Heart left ventricle (tissue), 13 donors: ENCODE data around the gene PLCB1.

ENCODE experiments used
- POLR2A ChIP-seq, 2 donors: fragments of 450-650 bp; IDR thresholded peaks; one replicate each; pipeline ENCODE4 v1.6.1; 2017; ENCODE audit warnings: antibody characterized with exemption in 2 of 2, mild to moderate bottlenecking in 2 of 2, moderate library complexity in 2 of 2
- TF ChIP-seq, protein P1 (sequence below), 12 donors: fragments of 200-600 bp; sonication (generic) in 4 of 12; IDR thresholded peaks; one replicate each; pipeline versions ENCODE4 v1.5.0 to v1.8.0; 2018 to 2022; ENCODE audit warnings: antibody characterized with exemption in 12 of 12, mild to moderate bottlenecking in 5 of 12
- donor health status: ischemic (EF 13 %, LVEDD 7.1; RV severe dilation, severe dysfunction).
- donor health status: DM: no; HTN: yes; CAD: no.
- donor health status: DM: no; HTN: no; CAD: no.
- donor health status: ischemic (EF 25% LVEDD 6.9; RV normal size, moderate dysfunction).
- donor health status: ischemic (EF 25% LVEDD 5.7; RV mildly dilated, moderate dysfunction).
- donor health status: ischemic (EF 35%, LVEDD 5.7; RV mildly dilated, moderate dysfunction).
- donor health status: nonischemic (EF 11% LVEDD 7.7; RV severe dilation, severe dysfunction).
- donor health status: DM: yes; HTN: yes; CAD: no.
- donor health status: PGD.
- donor health status: ischemic (EF 29% LVEDD 5.4; RV normal size, mild dysfunction).
- donor health status: nonischemic (EF 23%, LVEDD 6.1; RV moderate dilation, normal function).

DNA sequence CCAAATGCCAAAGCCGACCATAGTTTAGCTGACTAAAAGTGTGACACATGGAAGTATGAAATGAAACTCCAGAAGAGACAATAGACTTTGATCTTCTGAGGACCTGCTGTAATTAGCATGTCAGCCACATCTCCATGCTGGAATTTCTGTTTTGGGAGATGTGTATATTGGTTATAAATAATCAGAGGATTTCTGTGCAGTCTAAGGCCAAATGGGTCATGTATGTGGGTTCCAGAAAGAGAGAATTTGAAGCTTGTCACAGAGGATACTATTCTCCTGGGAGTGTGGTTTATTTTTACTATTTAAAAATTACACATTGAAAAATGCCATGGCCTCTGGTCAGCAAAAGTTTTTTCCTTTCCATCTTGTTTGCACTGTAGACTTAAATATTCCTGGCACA, 531.4 kb downstream of the PLCB1 start:
- TF ChIP-seq, protein P1, sequence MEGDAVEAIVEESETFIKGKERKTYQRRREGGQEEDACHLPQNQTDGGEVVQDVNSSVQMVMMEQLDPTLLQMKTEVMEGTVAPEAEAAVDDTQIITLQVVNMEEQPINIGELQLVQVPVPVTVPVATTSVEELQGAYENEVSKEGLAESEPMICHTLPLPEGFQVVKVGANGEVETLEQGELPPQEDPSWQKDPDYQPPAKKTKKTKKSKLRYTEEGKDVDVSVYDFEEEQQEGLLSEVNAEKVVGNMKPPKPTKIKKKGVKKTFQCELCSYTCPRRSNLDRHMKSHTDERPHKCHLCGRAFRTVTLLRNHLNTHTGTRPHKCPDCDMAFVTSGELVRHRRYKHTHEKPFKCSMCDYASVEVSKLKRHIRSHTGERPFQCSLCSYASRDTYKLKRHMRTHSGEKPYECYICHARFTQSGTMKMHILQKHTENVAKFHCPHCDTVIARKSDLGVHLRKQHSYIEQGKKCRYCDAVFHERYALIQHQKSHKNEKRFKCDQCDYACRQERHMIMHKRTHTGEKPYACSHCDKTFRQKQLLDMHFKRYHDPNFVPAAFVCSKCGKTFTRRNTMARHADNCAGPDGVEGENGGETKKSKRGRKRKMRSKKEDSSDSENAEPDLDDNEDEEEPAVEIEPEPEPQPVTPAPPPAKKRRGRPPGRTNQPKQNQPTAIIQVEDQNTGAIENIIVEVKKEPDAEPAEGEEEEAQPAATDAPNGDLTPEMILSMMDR (IDR thresholded peaks at IDR 0.05): no peak
- no peak for TF ChIP-seq POLR2A (IDR thresholded peaks at IDR 0.05)
